HCT116 (cell line): ENCODE measurements around the gene MICAL3. TPM values are rescaled to one million over a fixed set of nuclear protein-coding genes. Genes with fewer than 3 reads are reported as not detected.

Source experiments
- ATAC-seq: fragments of 200-7000 bp; cut with Tn5 transposase; 2 replicates; pipeline ENCODE4 v1.9.1; 2020; ENCODE audit warnings: mild to moderate bottlenecking, moderate library complexity
- BruUV-seq: library from RNA; stranded (reverse); fragments of 400-500 nt; replicated peaks from 2 replicates; lab custom pipeline; 2021; lab: Mats Ljungman, UMichigan
- CTCF ChIA-PET: fragments of 300-600 bp; sonication (Branson Sonifier 250); formaldehyde crosslinking; loops from one replicate; lab custom pipeline; 2021; ENCODE audit warnings: antibody characterized with exemption; lab: Charles Lee
- POLR2A ChIA-PET: fragments of 300-600, 350-600 bp; sonication (Branson Sonifier 250); formaldehyde crosslinking; loops from one replicate; lab custom pipeline; 2021; ENCODE audit warnings: antibody characterized with exemption; lab: Charles Lee
- RAD21 ChIA-PET, 2 experiments: fragments of 300-600 bp; sonication (Branson Sonifier 250); formaldehyde crosslinking; loops; one replicate each; lab custom pipeline; 2023; ENCODE audit warnings: low total read pairs in 2 of 2; ENCODE audit not compliant: uncharacterized antibody in 2 of 2, unreplicated experiment in 2 of 2, low non-redundant PET in 1 of 2; lab: Charles Lee
- DNase-seq: peaks from one replicate; pipeline ENCODE4 v3.0.0-alpha.2; 2010; ENCODE audit warnings: low read depth, low spot score
- H2AFZ ChIP-seq: fragments of 200-600 bp; shearing (Covaris generic), sonication (generic); 2 replicates; pipeline ENCODE4 v1.6.1; 2017; ENCODE audit warnings: low read depth, mixed run types, mixed read lengths, antibody characterized with exemption, low read length; ENCODE audit not compliant: poor library complexity, severe bottlenecking
- H3K27ac ChIP-seq: 2 replicates; pipeline ENCODE4 v1.5.1; 2012; ENCODE audit warnings: low read depth, low read length
- H3K27me3 ChIP-seq: fragments of 200-600 bp; sonication (generic); 2 replicates; pipeline ENCODE4 v1.6.1; 2016; ENCODE audit warnings: mixed run types, low read length, mixed read lengths; ENCODE audit not compliant: insufficient read depth
- H3K36me3 ChIP-seq, 2 experiments: fragments of 200-500 bp in 1 of 2; fragments of 200-600 bp in 1 of 2; sonication (Bioruptor generic) in 1 of 2; sonication (generic) in 1 of 2; 2 replicates each; pipeline versions ENCODE4 v1.5.1 to v1.6.1; 2014 to 2016; ENCODE audit warnings: low read length in 2 of 2, inconsistent platforms in 1 of 2, mixed read lengths in 1 of 2, mixed run types in 1 of 2; ENCODE audit not compliant: insufficient read depth in 2 of 2, control insufficient read depth in 1 of 2
- H3K4me1 ChIP-seq, 2 experiments: fragments of 200-600 bp in 1 of 2; sonication (generic) in 1 of 2; 2 replicates each; pipeline versions ENCODE4 v1.5.1 to v1.6.1; 2012 to 2017; ENCODE audit warnings: low read length in 2 of 2, inconsistent platforms in 1 of 2, mild to moderate bottlenecking in 1 of 2, mixed read lengths in 1 of 2, mixed run types in 1 of 2, moderate library complexity in 1 of 2; ENCODE audit not compliant: insufficient read depth in 2 of 2, control insufficient read depth in 1 of 2
- H3K4me2 ChIP-seq: fragments of 200-600 bp; sonication (generic); 2 replicates; pipeline ENCODE4 v1.6.1; 2017; ENCODE audit warnings: mixed run types, low read length, mixed read lengths
- H3K4me3 ChIP-seq, 2 experiments: fragments of 200-600 bp in 1 of 2; sonication (generic) in 1 of 2; replicated peaks in 1 of 2; 2 replicates each; pipeline ENCODE4 v1.5.1; 2011 to 2016; ENCODE audit warnings: low read length in 2 of 2, control low read depth in 1 of 2, low read depth in 1 of 2, mild to moderate bottlenecking in 1 of 2, mixed read lengths in 1 of 2, mixed run types in 1 of 2
- H3K79me2 ChIP-seq: fragments of 200-600 bp; sonication (generic); 2 replicates; pipeline ENCODE4 v1.6.1; 2017; ENCODE audit warnings: mild to moderate bottlenecking, mixed run types, low read length, moderate library complexity, mixed read lengths; ENCODE audit not compliant: insufficient read depth
- H3K9ac ChIP-seq: fragments of 200-600 bp; sonication (generic); 2 replicates; pipeline ENCODE4 v1.6.1; 2016; ENCODE audit warnings: low read length, mixed read lengths
- H3K9me2 ChIP-seq: fragments of 200-600 bp; sonication (generic), shearing (Covaris generic); 2 replicates; pipeline ENCODE4 v1.6.1; 2017; ENCODE audit warnings: mixed run types, mild to moderate bottlenecking, moderate library complexity; ENCODE audit not compliant: insufficient read depth
- H3K9me3 ChIP-seq, 2 experiments: fragments of 200-500 bp in 1 of 2; fragments of 200-600 bp in 1 of 2; sonication (Bioruptor generic) in 1 of 2; sonication (generic) in 1 of 2; 2 replicates each; pipeline ENCODE4 v1.6.1; 2014 to 2017; ENCODE audit warnings: low read length in 2 of 2, mixed read lengths in 2 of 2, inconsistent platforms in 1 of 2, low read depth in 1 of 2, mild to moderate bottlenecking in 1 of 2, mixed run types in 1 of 2, moderate library complexity in 1 of 2; ENCODE audit not compliant: control insufficient read depth in 1 of 2, insufficient read depth in 1 of 2
- H4K20me1 ChIP-seq: fragments of 200-600 bp; sonication (generic), shearing (Covaris generic); 2 replicates; pipeline ENCODE4 v1.6.1; 2017; ENCODE audit warnings: mixed run types, mild to moderate bottlenecking, moderate library complexity; ENCODE audit not compliant: insufficient read depth
- ELF1 ChIP-seq: IDR thresholded peaks from 2 replicates; pipeline ENCODE4 v1.6.1; 2012; ENCODE audit warnings: low read depth, borderline replicate concordance
- POLR2AphosphoS5 ChIP-seq: IDR thresholded peaks from 2 replicates; pipeline ENCODE4 v1.6.1; 2011; ENCODE audit warnings: mild to moderate bottlenecking, low read depth, low read length, moderate library complexity
- RAD21 ChIP-seq: IDR thresholded peaks from 2 replicates; pipeline ENCODE4 v1.6.1; 2012; ENCODE audit warnings: low read depth, mild to moderate bottlenecking
- SIN3A ChIP-seq: IDR thresholded peaks from 2 replicates; pipeline ENCODE4 v1.6.1; 2012; ENCODE audit warnings: low read depth
- SP1 ChIP-seq: IDR thresholded peaks from 2 replicates; pipeline ENCODE4 v1.6.1; 2012; ENCODE audit warnings: low read depth
- YY1 ChIP-seq: IDR thresholded peaks from 2 replicates; pipeline ENCODE4 v1.6.1; 2011; ENCODE audit warnings: low read length, low read depth, moderate library complexity, mild to moderate bottlenecking; ENCODE audit not compliant: insufficient replicate concordance; ENCODE audit errors: extremely low read depth
- intact Hi-C: fragments of 100-400 bp; cut with micrococcal nuclease; formaldehyde crosslinking; loops from 2 replicates; pipeline ENCODE4 v1.10.0; 2022
- total RNA-seq: library from RNA; stranded (reverse); gene quantifications from one replicate; pipeline ENCODE4 v1.2.1, GENCODE V29; 2021; ENCODE audit not compliant: unreplicated experiment
- TF ChIP-seq, protein P1 (sequence below): IDR thresholded peaks from 2 replicates; pipeline ENCODE4 v1.6.1; 2012
- TF ChIP-seq, protein P2 (sequence below), 3 experiments: fragments of 200-600 bp in 1 of 3; sonication (generic) in 1 of 3; IDR thresholded peaks in 2 of 3; conservative IDR thresholded peaks in 1 of 3; 2 replicates each; pipeline ENCODE4 v1.5.1; 2012 to 2017; ENCODE audit warnings: low read depth in 2 of 3, low read length in 2 of 3, antibody characterized with exemption in 1 of 3, borderline replicate concordance in 1 of 3, control low read depth in 1 of 3, mild to moderate bottlenecking in 1 of 3, mixed read lengths in 1 of 3, mixed run types in 1 of 3, moderate library complexity in 1 of 3; ENCODE audit not compliant: insufficient read depth in 1 of 3

The MICAL3 gene
- total RNA-seq, 1 experiment from 2014 or later = 30.8 TPM

DNA sequence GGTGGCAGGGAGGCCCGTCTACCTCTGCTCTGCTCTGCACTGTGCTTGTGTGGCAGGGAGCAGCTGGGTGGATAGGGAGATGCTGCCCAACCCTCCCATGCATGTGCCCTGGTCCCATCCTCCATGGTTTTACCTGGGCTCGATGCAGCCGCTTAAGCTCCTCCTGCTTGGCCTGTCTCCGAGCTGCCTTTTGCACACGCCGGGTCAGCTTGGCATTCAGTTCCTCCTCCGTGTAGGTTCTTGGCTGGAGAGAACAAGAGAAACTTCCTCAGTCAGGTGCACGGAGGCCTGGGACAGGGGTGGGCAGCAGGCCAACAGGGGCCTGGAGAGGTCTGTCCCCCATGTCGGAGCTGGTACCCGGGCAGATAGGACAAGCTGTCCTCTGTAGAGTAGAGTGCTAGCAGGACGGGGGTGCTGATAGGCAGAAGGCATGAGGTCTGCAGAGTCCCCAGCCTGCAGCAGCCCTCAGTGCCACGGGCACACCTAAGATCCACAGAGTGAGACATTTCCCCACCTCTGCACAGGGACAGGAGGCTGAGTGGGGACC lies 213.7 kb downstream of the MICAL3 start:
- H3K27ac ChIP-seq = no peak overlapping the region
- TF ChIP-seq, protein P1, sequence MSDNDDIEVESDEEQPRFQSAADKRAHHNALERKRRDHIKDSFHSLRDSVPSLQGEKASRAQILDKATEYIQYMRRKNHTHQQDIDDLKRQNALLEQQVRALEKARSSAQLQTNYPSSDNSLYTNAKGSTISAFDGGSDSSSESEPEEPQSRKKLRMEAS = no peak
- no peak for TF ChIP-seq YY1
- TF ChIP-seq RAD21 = no peak
- TF ChIP-seq, protein P2, sequence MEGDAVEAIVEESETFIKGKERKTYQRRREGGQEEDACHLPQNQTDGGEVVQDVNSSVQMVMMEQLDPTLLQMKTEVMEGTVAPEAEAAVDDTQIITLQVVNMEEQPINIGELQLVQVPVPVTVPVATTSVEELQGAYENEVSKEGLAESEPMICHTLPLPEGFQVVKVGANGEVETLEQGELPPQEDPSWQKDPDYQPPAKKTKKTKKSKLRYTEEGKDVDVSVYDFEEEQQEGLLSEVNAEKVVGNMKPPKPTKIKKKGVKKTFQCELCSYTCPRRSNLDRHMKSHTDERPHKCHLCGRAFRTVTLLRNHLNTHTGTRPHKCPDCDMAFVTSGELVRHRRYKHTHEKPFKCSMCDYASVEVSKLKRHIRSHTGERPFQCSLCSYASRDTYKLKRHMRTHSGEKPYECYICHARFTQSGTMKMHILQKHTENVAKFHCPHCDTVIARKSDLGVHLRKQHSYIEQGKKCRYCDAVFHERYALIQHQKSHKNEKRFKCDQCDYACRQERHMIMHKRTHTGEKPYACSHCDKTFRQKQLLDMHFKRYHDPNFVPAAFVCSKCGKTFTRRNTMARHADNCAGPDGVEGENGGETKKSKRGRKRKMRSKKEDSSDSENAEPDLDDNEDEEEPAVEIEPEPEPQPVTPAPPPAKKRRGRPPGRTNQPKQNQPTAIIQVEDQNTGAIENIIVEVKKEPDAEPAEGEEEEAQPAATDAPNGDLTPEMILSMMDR (IDR thresholded peaks at IDR 0.05 in 2 of 3, conservative IDR thresholded peaks at IDR 0.05 in 1 of 3; ENCODE audit: borderline replicate concordance in 1 of 3, insufficient read depth in 1 of 3, low read depth in 2 of 3, low read length in 2 of 3) = no peak
- TF ChIP-seq SIN3A = no peak
- no peak for TF ChIP-seq SP1
- no peak for TF ChIP-seq ELF1
- TF ChIP-seq POLR2AphosphoS5 = no peak
- H3K4me3 ChIP-seq = no peak overlapping the region
- H3K9me3 ChIP-seq = no peaks in the 10 kb centered on the region
- no peaks in the 10 kb centered on the region for H3K27me3 ChIP-seq
- intact Hi-C loops = no loop called here
- CTCF ChIA-PET = interaction anchor here (1.6 kb wide), 1 partner anchor 252 kb away, joined by 3 read pairs; no protein-coding TSS in a partner anchor
- H4K20me1 ChIP-seq = no peaks in the 10 kb centered on the region
- H2AFZ ChIP-seq = no peak overlapping the region
- no peaks in the 10 kb centered on the region for H3K4me1 ChIP-seq
- H3K4me2 ChIP-seq = no peak overlapping the region
- H3K36me3 ChIP-seq = peaks cover 0 to 12% of the 10 kb centered on the region in 2 experiments; a peak in 2 of 4 replicates
- ATAC-seq (no peak), DNase-seq (no peak)
- H3K79me2 ChIP-seq = no peaks in the 10 kb centered on the region
- no peaks in the 10 kb centered on the region for H3K9me2 ChIP-seq
- POLR2A ChIA-PET = no interaction called here
- no peak overlapping the region for H3K9ac ChIP-seq
- BruUV-seq = no TSS peak
- RAD21 ChIA-PET = no interaction called here
